HG03135 (cell line): ENCODE data around the gene OGFR.

Experiments
- ATAC-seq: cut with Tn5 transposase; IDR thresholded peaks from one replicate; pipeline ENCODE4 v1.9.1; 2021; ENCODE audit warnings: mild to moderate bottlenecking, moderate library complexity; ENCODE audit not compliant: unreplicated experiment

OGFR gene

GRCh38 chr20:62856931-62857619 lies 52.4 kb downstream of the OGFR start:
- no peak for ATAC-seq

- no peak for ATAC-seq
Observed at GRCh38 chr20:62858058-62858830, 53.6 kb downstream of the OGFR start.

- no peak for ATAC-seq
Observed at GRCh38 chr20:62859721-62860120, 55.1 kb downstream of the OGFR start.

- no peak for ATAC-seq
Observed at GRCh38 chr20:62860391-62860923, 55.8 kb downstream of the OGFR start.

- ATAC-seq: peak; percentile 33
Observed at GRCh38 chr20:62860924-62861691, 56.5 kb downstream of the OGFR start.

- peak; percentile 54 for ATAC-seq
Observed at GRCh38 chr20:62861726-62862336, 57.2 kb downstream of the OGFR start, which contains the start of gene TCFL5. Gene TCFL5 (minus strand): TSS chr20:62861822. CDS start chr20:62861670, 152 bp downstream.
